ENCODE measurements around the gene MYT1. TPM values are rescaled to one million over a fixed set of nuclear protein-coding genes. Genes with fewer than 3 reads are reported as not detected.

MYT1 gene
- total RNA-seq, 1 experiment from 2014 or later, result 0.22 TPM

- Histone ChIP-seq H3K27ac (ENCODE audit: low read length) (no peak overlapping the region), H3K36me3 (ENCODE audit: low read depth, low read length) (no peaks in the 10 kb centered on the region), H3K4me1 (ENCODE audit: insufficient read depth, low read length) (no peaks in the 10 kb centered on the region), H2AFZ (ENCODE audit: low read length) (no peak overlapping the region), H3K9ac (ENCODE audit: low read length) (no peak overlapping the region), H3K4me3 (ENCODE audit: low read length) (no peak overlapping the region), H3K9me3 (ENCODE audit: low read length) (no peaks in the 10 kb centered on the region), H3K27me3 (ENCODE audit: low read length) (peaks cover 47% of the 10 kb centered on the region), H3K4me2 (ENCODE audit: low read length) (no peak overlapping the region), H4K20me1 (ENCODE audit: low read length) (no peaks in the 10 kb centered on the region), H3F3A (ENCODE audit: low read length, unreplicated experiment) (no peaks in the 10 kb centered on the region), H3K79me2 (ENCODE audit: low read length) (no peaks in the 10 kb centered on the region), H3K9me2 (replicated peaks; ENCODE audit: low read length) (no peaks in the 10 kb centered on the region)
- no peak for ATAC-seq
- no peak for DNase-seq
- ChIA-PET POLR2A (ENCODE audit: unreplicated experiment) (no interaction called here), CTCF (no interaction called here)
- intact Hi-C loops (cut with micrococcal nuclease), result no loop called here
- BruUV-seq (replicated peaks), result no TSS peak
- TF ChIP-seq EZH2phosphoT487 (IDR thresholded peaks at IDR 0.05; ENCODE audit: borderline replicate concordance, low read length) (no peak), CTCF (conservative IDR thresholded peaks at IDR 0.05; ENCODE audit: low read depth, low read length) (no peak), EZH2 (IDR thresholded peaks at IDR 0.05; ENCODE audit: low read length, unreplicated experiment) (no peak)
Observed at GRCh38 chr20:64160118-64160517, 4.1 kb upstream of the MYT1 start.

- Histone ChIP-seq H3K4me1 (ENCODE audit: insufficient read depth, low read length) (no peaks in the 10 kb centered on the region), H3F3A (ENCODE audit: low read length, unreplicated experiment) (no peaks in the 10 kb centered on the region), H3K4me3 (ENCODE audit: low read length) (no peak overlapping the region), H3K36me3 (ENCODE audit: low read depth, low read length) (no peaks in the 10 kb centered on the region), H3K27me3 (ENCODE audit: low read length) (peaks cover 53% of the 10 kb centered on the region), H3K9me3 (ENCODE audit: low read length) (no peaks in the 10 kb centered on the region), H4K20me1 (ENCODE audit: low read length) (no peaks in the 10 kb centered on the region), H3K9ac (ENCODE audit: low read length) (no peak overlapping the region), H2AFZ (ENCODE audit: low read length) (no peak overlapping the region), H3K4me2 (ENCODE audit: low read length) (no peak overlapping the region), H3K79me2 (ENCODE audit: low read length) (no peaks in the 10 kb centered on the region), H3K27ac (ENCODE audit: low read length) (no peak overlapping the region), H3K9me2 (replicated peaks; ENCODE audit: low read length) (no peaks in the 10 kb centered on the region)
- ChIA-PET CTCF (no interaction called here), POLR2A (ENCODE audit: unreplicated experiment) (no interaction called here)
- no TSS peak for BruUV-seq (replicated peaks)
- no peak for TF ChIP-seq EZH2 (IDR thresholded peaks at IDR 0.05; ENCODE audit: low read length, unreplicated experiment)
- no peak for TF ChIP-seq CTCF (conservative IDR thresholded peaks at IDR 0.05; ENCODE audit: low read depth, low read length)
- TF ChIP-seq EZH2phosphoT487 (IDR thresholded peaks at IDR 0.05; ENCODE audit: borderline replicate concordance, low read length), result no peak
- ATAC-seq (no peak), DNase-seq (no peak)
- intact Hi-C loops (cut with micrococcal nuclease), result no loop called here
Observed at GRCh38 chr20:64160526-64161355, 3.5 kb upstream of the MYT1 start.

Data from PC-3 (cell line).